Measurements from ENCODE around the gene HS2ST1. TPM values are rescaled to one million over a fixed set of nuclear protein-coding genes. Genes with fewer than 3 reads are reported as not detected.
"Not testable (repeated sequence)": the region's sequence is repeated elsewhere in the genome, so short reads cannot be mapped to it uniquely, and the experiment has no call there.

The HS2ST1 gene
- total RNA-seq, 1 experiment from 2014 or later = 17.6 TPM

DNA sequence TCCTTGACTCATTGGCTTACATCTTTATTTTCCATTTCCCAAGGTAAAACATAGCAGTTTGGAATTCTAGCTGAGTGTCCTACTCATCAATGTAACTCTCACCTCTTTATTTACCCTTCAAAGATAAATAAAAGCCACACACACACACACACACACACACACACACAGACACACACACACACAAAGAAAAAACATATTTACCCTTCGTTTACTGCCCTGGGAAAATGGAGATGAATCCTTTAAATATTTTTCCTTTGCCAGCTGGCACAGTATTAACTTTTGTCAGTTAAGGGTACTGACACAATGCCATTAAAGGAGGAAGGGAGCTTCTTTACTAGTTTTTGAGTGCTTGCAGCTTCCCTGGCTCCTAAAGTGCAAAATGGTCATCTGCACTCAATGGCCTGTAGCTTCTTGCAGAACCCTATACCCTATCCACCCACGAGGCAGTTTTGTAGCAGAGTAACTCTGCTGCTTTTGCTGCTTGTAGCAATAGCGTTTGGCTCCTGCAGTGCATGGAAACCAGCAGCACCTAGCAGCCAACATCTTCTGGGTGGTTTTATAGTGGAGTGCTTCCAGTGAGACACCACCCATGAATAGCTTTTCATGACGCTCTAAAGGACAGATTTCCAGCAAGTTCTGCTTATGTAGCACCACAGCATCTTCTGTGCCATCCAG is 103.7 kb downstream of the HS2ST1 start:
- DNase-seq (ENCODE audit: low spot score) = no peak

DNA sequence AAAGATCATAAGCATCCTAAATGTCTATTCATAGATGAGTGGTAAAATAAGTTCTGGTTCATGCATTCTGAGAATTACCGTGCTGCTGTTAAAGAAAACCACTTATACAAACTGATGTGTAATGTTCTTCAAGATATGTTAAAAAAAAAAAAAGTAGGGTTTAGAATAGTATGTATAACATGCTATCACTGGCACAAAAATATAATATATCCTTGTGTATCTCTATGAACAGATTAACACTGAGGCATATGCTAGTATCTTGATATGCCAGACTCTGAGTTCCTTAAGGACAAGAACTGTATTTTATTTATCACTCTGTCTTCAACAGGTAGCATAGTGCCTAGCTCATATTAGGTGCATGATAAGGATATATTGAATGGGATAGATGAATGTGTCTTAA is 108.9 kb downstream of the HS2ST1 start:
- DNase-seq (ENCODE audit: low spot score) = no peak

DNA sequence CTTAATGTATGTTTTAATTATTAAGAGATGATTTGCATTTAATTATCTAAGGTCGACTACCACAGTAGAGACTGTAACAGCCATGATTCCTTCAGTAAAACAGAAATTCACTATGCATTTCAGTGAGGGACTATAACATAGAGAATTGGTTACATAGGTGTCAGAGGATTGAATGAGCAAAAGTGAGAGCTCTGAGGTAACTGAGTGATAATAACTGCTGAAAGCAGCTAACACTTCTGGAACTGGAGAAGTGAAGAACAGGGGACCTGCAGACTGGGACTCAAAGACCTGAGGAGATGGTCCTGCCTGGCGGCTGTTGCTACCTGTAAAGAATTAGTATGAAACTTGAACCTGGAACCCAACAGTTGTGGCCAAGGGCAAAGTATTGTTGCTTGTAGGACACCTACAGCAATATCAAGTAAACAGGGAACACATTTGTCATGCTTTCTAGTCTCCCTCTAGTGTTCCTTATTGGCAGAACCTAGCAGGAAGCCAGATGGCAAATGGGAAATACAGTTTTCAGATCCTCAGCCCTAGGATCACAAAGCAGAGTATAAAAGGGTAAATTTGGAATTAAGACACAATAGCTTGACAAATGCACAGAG is 110.6 kb downstream of the HS2ST1 start:
- DNase-seq (ENCODE audit: low spot score) = peak; percentile 6

GRCh38 chr1:87027561-87027960 is 113.1 kb downstream of the HS2ST1 start:
- not testable (repeated sequence) for DNase-seq (ENCODE audit: low spot score)

DNA sequence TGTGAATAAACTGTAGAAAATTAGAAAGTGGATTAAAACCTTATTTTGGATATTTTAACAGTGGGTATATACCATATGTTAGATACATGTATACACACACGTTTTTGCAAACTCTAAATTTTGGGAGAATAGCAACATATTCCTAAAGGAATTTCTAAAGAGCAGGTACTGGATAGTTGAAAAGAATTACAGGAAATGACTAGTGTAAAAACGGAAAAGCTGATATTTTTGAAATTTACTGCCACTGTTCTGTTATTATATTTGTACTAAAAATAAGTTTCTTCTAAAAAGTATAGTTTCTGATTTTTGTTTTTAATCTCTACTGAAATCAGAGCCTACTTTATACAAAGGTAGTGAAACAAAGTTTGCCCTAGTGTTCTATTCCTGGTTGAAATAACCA is 114.1 kb downstream of the HS2ST1 start:
- no peak for DNase-seq (ENCODE audit: low spot score)

DNA sequence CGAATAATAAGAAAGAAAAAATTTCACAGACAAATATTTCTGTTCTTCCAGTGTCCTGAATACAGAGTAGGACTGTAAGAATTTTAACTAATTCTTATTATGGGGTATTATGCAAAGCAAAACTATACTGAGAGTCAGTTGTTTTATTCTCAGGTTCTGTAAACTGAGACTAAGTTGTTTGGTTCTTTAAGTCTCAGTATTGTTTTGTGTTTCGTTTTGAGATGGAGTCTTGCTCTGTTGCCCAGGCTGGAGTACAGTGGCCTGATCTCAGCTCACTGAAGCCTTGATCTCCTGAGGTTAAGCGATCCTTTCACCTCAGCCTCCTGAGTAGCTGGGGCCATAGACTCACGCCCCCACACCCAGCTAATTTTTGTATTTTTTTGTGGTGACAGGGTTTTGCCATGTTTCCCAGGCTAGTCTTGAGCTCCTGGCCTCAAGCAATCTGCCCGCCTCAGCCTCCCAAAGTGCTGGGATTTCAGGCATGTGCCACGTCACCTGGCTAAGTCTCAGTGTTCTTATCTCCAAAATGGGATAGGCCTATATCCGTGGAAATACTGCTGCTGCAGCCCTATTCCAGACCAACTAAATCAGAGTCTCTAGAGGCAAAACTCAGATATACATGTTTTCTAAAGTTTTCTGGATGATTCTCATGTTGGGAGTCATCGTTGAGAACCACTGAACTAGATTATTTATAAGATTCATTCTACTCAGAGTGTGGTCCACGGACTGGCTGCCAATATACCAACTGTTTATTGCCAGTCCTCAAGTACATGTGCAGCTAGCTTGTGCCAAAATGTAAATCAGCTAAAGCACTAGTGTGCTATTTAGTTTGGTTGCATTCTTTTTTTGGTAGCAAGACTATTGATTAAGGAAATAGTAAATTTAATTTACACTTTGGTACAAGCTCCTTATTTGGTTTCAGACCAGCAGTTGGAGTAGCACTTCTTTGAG is 116.6 kb downstream of the HS2ST1 start:
- DNase-seq (ENCODE audit: low spot score) = no peak

- DNase-seq (ENCODE audit: low spot score) = no peak
Observed at GRCh38 chr1:87034351-87034750, 119.9 kb downstream of the HS2ST1 start.

DNA sequence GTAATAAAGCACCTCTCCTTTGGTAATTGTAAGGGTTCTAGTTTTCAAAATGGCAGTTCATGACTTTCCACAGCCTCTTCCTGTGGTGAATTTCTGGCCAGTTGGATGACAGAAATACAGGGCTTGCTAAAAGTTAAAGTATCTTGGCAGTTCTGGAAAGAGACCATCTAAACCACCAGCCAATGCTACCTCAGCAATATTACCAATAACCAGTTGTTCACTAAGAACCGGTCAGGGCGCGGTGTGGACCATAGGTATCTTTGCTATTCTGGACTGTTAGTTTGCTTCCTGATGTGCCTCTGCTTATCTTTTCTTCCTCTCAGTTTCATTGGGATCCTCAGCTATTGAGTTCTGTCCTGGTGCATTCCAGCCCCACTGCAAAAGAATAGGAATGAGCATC is 124.7 kb downstream of the HS2ST1 start:
- no peak for DNase-seq (ENCODE audit: low spot score)

DNA sequence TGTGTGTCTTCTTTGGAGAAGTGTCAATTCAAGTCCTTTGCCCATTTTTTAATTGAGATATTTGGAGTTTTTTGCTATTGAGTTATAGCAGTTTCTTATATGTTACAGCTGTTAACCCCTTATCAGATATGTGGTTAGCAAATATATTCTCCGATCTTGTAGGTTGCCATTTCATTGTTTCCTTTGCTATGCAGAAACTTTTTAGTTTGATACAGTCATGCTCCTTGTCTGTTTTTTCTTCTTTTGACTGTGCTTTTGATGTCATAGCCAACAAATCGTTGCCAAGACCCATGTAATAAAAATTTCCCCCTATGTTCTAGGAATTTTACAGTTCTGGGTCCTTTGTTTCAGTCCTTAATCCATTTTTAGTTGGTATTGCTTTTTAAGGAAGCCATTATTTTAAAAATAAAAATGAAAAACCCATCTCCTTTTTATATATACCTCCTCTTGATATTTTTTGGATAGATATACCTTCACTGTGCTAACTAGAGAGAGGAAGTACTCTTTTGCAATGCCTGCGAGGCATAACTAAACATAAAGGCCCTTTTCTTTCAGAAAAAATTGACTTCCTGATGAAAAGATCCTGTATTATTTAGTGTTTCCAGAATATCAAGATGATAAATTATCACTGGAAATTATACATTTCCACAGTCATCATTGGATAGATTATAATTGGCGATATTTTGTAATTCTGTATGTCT is 127.8 kb downstream of the HS2ST1 start:
- no peak for DNase-seq (ENCODE audit: low spot score)

GRCh38 chr1:87044424-87044823 is 130.0 kb downstream of the HS2ST1 start:
- no peak for DNase-seq (ENCODE audit: low spot score)

DNA sequence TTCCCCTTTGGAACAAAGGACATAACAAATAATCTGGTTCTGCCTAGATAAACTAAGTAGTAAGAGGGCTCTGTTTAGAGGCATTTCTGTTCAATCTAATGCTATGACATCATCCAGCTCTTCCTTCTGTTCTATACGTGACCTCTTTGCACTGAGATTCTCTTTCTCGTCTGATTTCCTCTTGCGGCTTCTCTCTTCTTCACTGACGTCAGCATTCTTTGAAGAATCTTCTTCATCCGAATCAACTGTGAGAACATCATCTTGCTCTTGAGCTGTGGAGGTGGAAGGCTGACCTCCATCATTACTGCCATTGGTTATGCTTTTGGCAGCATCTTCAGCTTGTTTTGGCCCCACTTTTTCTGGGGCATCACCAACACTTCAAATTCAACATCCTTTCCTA is 130.4 kb downstream of the HS2ST1 start:
- no peak for DNase-seq (ENCODE audit: low spot score)

DNA sequence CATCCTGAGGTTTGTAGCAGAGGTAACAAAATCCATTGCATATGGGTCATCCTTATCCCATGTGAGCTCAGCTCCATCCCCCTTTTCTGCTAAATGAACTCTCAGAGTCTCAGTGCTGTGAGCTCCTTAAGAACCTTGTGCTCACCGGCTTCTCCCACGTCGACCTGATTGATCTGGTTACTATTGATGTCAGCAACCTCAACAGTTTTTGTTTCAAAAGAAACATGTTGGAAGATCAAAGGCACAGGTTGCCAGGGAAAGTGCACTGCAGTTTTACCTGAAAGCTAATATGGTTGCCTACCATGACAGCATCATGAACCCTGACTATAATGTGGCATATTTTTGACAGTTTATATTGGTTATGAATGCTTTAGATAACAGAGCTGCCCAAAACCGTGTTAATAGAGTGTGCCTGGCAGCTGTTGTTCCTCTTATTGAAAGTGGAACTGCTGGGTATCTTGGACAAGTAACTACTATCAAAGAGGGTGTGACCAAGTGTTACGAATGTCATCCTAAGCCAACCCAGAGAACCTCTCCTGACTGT is 131.4 kb downstream of the HS2ST1 start:
- DNase-seq (ENCODE audit: low spot score) = no peak

- no peak for DNase-seq (ENCODE audit: low spot score)
Observed at GRCh38 chr1:87046951-87047350, 132.5 kb downstream of the HS2ST1 start.

DNA sequence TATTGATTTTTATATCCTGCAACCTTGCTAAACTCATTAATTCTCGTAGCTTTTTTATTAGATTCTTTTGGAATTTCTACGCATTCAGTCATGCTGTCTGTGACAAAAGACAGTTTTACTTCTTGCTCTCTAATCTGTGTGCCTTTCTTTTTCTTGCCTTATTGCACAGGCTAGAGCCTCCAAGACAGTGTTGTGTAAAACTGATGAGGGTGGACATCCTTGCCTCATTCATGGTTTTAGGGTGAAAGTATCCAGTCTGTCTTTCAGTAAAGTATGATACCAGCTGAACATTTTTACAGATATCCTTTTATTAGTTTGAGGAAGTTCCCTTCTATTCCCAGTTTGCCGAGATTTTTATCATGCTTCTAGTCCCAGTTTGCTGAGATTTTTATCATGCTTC is 133.8 kb downstream of the HS2ST1 start:
- DNase-seq (ENCODE audit: low spot score) = no peak

DNA sequence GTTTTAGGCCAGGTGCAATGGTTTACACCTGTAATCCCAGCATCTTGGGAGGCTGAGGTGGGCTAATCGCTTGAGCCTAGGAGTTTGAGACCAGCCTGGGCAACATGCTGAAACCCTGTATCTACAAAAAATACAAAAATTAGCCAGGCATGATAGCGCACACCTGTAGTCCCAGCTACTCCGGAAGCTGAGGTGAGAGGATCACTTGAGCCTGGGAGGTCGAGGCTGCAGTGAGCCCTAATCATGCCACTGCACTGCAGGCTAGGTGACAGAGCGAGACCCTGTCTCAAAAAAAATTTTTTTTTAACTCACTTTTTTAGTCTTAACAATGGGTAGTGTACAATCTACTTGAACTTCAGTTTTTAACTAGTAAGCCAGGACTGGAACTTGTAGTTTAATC is 137.5 kb downstream of the HS2ST1 start:
- DNase-seq (ENCODE audit: low spot score) = no peak

- DNase-seq (ENCODE audit: low spot score) = no peak
Observed at GRCh38 chr1:87052400-87052799, 138.0 kb downstream of the HS2ST1 start.

- DNase-seq (ENCODE audit: low spot score) = no peak
Observed at GRCh38 chr1:87052961-87053360, 138.5 kb downstream of the HS2ST1 start.

DNA sequence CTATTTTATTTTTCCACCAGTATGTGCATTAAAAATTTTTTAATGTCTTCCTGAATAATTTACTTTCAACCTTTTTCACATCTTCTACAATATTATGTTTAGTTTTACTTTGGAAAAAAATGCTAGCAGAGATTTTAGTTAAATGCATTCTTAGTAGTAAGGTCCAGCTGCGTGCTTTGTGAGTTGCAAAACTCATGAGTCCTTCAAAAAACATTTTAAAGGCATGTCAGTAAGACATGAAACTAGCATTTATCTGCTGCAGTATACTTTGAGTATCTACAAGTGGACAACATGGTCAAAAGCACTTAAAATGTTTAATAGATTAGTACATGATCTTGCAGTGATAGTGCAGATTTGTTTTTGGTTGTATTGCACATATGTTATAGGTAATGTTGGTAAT is 139.0 kb downstream of the HS2ST1 start:
- DNase-seq (ENCODE audit: low spot score) = no peak

DNA sequence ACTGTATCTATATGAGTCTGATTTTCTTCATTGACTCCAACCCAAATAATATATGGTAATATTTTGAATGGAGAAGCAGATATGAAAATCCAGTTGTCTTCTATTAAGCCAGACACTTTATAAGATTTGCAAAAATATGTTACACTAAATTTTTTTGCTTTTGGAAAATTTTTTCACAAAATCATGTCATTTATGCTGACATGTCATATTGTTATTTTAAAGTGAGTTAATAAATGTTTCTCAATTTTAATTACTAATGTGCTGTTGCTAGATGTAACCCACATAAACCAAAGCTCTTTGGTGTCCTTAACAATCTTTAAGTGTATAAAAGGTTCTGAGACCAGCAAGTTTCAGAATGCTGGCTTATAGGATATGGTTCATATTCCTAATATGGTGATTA is 142.5 kb downstream of the HS2ST1 start:
- no peak for DNase-seq (ENCODE audit: low spot score)

- no peak for DNase-seq (ENCODE audit: low spot score)
Observed at GRCh38 chr1:87058343-87058649, 143.9 kb downstream of the HS2ST1 start.

GRCh38 chr1:87061742-87062156 is 147.3 kb downstream of the HS2ST1 start:
- DNase-seq (ENCODE audit: low spot score) = no peak

DNA sequence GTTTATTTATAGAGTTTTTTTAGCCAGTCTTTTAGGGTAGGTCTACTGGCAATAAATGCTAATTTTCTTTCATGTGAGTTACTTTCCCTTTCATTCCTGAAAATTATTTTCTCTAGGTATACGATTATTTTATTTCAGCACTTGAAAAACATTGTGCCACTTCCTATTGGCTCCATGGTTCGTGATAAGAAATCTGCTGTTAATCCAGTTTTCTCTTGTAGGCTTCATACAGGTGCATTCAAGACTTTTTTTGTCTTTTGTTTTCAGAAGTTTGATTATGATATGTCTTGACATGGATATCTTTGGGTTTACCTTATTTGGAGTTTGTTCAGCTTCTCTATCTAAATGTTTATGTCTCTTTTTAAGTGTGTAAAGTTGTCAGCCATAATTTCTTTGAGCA is 148.3 kb downstream of the HS2ST1 start:
- no peak for DNase-seq (ENCODE audit: low spot score)

All from A172 (cell line).